Stimulated activated CD4-positive, alpha-beta T cell treated with anti-CD3 and anti-CD28 coated beads, Interleukin-4, amount 100 ng/mL, for 1 hour (primary cell): Measurements from ENCODE around the gene PROM2.
"Not testable (repeated sequence)": the region's sequence is repeated elsewhere in the genome, so short reads cannot be mapped to it uniquely, and the experiment has no call there.

Experiments used
- DNase-seq: peaks from one replicate; pipeline ENCODE4 v3.0.0-alpha.2; 2020

Gene PROM2

GRCh38 chr2:95269745-95270144 lies 4.5 kb upstream of the PROM2 start:
- not testable (repeated sequence) for DNase-seq

GRCh38 chr2:95270541-95271081 lies 3.6 kb upstream of the PROM2 start:
- no peak for DNase-seq

- DNase-seq = no peak
Measured at GRCh38 chr2:95271381-95271971, 2.8 kb upstream of the PROM2 start.

DNA sequence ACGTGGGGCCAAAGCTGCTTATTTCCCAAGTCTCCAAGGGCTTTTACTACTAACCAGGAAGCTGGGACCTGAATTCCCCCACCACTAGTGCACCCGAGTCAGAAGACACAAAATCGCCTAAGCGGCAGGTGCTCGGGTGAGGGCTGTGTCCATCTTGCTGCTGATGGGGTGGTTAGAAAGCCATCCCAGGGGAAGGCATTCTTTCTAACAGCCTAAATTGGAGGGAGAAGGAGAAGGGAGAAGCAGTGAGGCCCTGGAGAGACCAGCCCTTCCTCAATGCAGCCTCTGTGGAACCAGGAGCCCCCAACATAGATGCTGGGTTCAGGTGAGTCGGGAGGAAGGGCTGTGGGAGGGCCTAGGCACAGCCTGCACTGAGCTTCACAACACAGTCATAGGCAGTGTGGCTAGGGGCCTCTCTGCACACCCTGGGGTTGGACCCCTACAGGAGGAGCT lies 1.9 kb upstream of the PROM2 start:
- DNase-seq = no peak

DNA sequence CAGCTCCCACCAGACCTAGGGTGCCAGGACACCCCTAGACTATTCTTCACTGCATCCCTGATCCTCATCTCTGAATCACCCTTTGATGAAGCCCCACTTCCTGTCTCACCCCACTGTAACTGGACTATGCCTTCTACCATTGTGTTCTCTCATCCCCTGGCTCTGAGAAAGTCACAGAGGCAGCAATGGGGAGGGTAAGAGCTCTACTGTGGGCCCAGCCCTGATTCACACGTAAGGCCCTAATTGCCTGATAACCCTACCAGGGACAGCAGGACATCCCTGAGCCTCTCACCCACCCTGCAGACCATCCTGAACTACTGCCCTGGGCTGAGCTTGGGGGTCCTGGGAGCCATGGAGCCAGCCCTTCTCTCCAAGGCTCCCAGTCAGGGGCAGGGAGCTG lies 1.5 kb upstream of the PROM2 start:
- DNase-seq = no peak

DNA sequence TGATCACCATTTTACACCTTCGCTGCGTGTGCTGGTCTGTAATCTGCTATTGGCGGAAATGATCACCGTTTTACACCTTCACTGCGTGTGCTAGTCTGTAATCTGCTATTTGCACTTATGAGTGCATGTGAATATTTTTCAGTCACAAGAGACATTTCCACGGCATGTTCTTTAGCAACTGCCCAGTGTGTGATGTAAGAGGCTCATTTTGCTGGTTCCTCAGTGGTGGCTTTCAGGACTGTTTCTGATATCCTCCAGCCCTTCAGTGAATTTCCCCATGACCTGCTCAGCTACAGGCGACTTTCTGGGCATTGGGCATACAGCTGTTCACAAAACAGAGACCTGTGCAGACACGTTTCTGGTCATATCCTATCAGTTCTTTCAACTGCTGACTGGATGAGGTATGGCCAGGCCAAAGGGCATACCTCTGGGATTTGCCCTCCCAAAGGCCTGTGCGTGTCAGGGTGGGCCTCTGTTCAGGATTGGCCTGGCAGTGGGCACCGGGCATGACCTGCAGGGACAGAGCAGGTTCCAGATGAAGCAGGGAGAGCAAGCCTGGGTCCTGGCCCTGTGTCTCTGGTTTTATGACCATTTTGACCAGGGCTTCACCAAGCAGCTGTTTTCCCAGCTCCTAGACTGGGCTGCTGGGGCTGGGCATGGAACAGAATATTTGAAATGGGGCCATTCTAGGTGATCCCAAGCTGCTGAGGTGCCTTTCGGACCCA lies 521 bp upstream of the PROM2 start:
- DNase-seq = no peak

DNA sequence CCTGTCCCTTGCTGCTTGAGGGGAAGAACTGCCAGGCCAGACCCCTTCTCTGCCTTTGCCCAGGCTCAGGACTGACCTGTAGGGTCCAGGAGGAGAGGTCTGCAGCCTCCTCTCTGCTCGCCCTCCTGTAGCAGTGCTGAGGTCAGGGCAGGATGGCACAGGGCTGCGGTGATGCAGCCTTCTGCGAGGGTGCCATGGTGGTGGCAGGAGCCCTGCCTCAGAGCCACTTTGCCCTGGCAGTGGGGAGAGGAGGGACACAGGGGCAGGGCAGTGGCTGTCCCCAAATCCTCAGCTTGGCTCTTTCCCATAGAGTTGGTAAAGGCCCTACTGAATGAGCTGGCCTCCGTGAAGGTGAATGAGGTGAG lies 884 bp downstream of the PROM2 start:
- DNase-seq = no peak

- DNase-seq = no peak
Measured at GRCh38 chr2:95275601-95276243, 1.5 kb downstream of the PROM2 start.

- DNase-seq = no peak
Measured at GRCh38 chr2:95276244-95276887, 2.1 kb downstream of the PROM2 start.

GRCh38 chr2:95276888-95277245 lies 2.6 kb downstream of the PROM2 start:
- DNase-seq = no peak

GRCh38 chr2:95277246-95277906 lies 3.1 kb downstream of the PROM2 start:
- no peak for DNase-seq

GRCh38 chr2:95278051-95278471 lies 3.8 kb downstream of the PROM2 start:
- DNase-seq = no peak

GRCh38 chr2:95278637-95279225 lies 4.5 kb downstream of the PROM2 start:
- no peak for DNase-seq

DNA sequence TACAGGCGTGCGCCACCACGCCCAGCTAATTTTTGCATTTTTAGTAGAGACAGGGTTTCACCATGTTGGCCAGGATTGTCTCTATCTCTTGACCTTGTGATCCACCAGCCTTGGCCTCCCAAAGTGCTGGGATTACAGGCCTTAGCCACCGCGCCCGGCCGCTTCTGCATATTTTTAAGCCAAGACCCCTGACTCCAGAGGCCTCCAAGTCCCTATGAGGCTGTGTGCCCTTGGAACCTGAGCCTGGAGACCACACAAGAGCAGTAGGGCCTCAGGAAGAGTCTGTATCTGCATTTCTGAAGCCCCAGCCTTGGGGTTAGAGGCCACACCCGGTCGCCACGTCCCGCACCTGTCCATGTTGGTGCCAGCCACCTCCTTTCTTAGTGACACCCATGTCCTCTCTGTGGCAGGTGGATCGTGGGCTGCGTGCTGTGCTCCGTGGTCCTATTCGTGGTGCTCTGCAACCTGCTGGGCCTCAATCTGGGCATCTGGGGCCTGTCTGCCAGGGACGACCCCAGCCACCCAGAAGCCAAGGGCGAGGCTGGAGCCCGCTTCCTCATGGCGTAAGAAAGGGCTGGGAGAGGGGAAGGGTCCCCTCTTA lies 5.3 kb downstream of the PROM2 start:
- no peak for DNase-seq

- no peak for DNase-seq
Measured at GRCh38 chr2:95281071-95281470, 6.8 kb downstream of the PROM2 start.

- no peak for DNase-seq
Measured at GRCh38 chr2:95281786-95282185, 7.5 kb downstream of the PROM2 start.

- DNase-seq = no peak
Measured at GRCh38 chr2:95282458-95282857, 8.2 kb downstream of the PROM2 start.

GRCh38 chr2:95283562-95283961 lies 9.3 kb downstream of the PROM2 start:
- DNase-seq = no peak

GRCh38 chr2:95284886-95285541 lies 10.8 kb downstream of the PROM2 start:
- no peak for DNase-seq

GRCh38 chr2:95285542-95285932 lies 11.3 kb downstream of the PROM2 start:
- no peak for DNase-seq

GRCh38 chr2:95287336-95287735 lies 13.1 kb downstream of the PROM2 start:
- no peak for DNase-seq

DNA sequence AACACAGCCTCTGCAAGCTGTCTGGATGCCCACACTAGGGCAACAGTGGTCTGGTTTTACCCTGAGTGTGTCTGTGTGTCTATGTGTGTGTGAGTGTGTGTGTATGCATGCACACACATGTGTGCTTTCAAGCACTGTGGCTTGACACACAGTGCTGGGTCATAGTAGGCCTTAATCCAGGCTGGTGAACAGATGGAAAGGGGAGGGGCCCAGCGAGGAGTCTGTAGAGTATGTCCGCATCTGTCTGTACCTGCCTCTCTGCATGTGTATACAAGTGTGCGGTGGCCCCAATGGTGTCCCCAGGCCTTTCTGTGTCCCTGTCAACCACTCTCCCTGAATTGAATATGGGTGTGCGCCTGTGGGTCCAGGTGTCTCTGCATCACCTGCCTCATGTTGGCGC lies 13.6 kb downstream of the PROM2 start:
- no peak for DNase-seq
